GM19035 (cell line): ENCODE measurements around the gene MYO10.
"Not testable (repeated sequence)": the region's sequence is repeated elsewhere in the genome, so short reads cannot be mapped to it uniquely, and the experiment has no call there.

Experiments used
- ATAC-seq: cut with Tn5 transposase; IDR thresholded peaks from one replicate; pipeline ENCODE4 v1.9.1; 2021; ENCODE audit not compliant: unreplicated experiment

Gene MYO10

DNA sequence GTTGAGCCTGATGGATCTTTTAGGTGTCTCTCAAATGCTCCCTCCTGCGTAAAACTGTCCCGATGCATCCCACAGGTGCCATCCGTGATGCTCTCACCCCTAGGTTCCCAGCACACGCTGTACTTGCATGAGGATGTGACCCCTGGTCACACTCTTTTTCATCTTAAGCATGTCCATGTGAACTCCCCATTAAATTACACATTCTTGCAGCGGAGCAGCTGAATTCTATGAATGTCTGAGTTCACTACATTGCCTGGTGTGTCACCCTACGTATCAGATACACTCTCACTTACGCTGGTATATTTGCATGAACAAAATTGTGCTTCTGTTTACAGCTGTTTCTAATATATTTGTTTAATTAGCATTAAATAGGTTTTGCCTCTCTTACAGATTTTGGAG, 214.0 kb downstream of the MYO10 start:
- ATAC-seq = no peak

DNA sequence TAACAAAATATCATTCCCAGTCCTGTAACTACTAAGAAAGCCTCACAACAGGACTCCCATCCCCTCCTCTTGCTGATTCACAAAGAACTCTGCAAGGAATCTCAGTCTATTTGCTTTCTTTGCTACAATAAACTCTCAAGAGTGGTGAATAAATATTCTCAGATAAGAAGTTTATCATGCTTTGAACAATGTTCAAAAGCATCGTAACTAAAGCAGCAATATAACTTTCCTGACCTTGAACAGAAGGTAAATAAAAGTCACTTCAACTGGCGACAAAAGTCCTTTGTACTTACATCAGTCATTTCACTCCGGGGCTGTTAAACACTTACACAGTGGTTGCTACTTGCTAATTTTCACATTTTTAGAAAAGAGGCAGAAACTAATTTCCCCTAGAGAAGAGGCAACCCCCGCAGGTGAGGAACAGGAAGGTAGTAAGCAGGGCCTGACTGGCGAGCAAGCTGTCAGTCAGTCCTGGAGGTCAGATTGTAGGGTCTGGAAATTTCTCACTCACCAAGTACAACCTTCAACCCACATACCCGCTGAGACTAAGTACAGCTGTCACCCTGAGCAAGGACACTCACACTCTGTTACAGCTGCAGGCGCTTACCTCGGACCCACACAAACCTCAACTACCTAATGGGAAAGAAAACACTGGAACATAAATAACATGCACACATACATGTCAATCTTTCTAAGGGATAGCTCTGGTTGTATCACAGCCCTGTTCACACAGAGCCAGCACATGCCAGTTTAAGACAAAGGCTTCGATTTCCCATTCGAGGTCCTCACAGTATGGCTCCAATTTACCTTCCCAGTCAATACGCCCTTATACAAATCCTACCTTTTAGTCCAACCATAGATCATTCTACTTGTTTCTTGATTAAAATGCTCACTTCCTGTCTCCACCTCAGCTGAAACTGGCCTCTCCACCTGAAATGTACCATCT, 214.7 kb downstream of the MYO10 start:
- no peak for ATAC-seq

GRCh38 chr5:16718036-16718435, 218.1 kb downstream of the MYO10 start:
- not testable (repeated sequence) for ATAC-seq

DNA sequence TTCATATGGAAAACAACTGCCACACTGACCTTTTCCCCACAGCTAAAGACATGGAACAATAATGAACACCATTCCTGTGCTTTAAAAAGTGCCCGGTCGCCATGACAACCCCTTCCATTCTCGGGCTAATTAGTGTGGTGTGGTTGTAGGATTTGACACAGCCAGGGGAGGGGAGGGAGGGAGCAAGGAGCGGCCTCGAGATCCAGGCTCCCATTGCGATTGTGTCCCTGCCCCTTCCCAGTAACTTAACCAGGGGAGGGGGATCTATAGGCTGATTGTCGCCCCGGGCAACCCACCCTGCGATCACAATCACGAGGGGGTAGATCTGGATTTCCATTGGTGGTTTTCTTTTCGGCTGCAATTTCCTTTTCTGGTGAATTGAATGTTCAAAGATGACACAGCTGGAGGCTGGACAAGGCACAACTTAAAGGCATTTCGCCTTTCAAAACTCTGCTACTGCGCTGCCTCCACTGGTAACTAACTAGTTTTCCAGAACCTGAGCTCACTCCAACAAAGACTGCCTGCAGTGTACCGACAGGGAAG, 222.6 kb downstream of the MYO10 start:
- no peak for ATAC-seq

DNA sequence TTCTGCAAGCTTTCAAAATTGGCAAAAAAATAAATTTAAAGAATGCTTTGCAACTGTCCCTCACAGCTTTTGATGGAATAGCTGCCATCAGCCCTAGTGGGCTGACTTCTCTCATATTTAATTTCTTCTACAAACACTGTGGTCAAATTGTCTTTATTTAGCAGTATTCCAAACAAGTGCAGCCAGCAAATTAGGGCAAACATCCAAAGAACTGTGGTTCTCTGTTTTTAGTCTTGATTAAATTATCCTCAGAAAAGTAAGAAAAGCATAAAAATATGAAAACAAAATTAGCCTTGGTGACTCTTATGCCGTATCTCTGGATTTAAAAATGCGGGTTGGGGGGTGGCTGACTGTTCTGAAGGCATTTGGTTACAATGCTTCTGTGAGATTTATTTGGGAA, 223.5 kb downstream of the MYO10 start:
- ATAC-seq = no peak

- ATAC-seq = no peak
Observed at GRCh38 chr5:16712178-16712577, 223.9 kb downstream of the MYO10 start.

GRCh38 chr5:16709691-16710433, 226.2 kb downstream of the MYO10 start:
- no peak for ATAC-seq

- no peak for ATAC-seq
Observed at GRCh38 chr5:16707869-16708192, 228.3 kb downstream of the MYO10 start.

DNA sequence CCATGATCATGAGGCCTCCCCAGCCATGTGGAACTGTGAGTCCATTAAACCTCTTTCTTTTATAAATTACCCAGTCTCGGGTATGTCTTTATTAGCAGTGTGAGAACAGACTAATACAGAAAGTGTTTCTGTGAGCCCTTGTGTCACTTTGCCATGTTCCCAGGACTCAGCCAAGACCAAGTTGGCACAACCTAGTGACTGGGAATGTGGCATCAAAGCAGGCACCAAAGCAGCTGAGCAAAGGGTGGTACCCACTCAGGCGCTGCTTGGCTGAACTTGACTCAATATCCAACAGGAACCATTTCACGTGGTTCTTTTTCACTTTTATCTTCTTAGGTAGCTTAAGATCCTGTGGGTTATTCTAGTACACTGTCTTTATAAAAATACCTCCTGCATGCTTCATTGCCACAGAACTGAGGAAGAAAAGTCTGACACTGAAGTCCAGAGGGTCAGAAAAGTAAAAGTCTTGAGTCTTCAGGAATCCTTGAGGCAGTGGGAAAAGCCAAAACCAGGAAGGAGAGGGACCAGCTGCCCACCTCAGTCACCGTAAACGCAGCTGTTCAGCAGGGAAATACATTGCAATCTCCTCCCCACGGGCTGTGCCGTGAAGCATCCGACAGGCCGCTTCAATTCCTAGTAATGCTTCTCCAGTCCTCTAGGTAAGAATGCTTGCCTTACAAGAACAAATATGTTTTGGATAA, 228.8 kb downstream of the MYO10 start:
- ATAC-seq = no peak

DNA sequence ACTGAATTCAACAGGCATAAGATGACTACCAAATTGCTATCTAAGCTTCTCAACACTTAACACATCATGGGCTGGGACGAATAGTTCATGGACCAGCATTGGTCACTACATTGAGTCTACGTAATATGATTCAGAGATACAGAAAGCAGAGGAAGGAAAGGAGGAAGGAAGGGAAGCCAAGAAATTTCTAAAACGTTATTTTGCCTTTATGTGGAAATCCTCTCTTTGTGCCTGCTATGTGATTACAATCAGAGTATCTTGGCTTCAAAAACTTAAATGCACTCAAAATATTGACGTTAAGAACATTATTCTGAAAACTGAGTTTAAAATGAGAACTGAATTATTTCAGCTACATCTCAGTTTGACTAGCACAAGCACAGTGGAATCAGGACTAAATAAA, 231.1 kb downstream of the MYO10 start:
- ATAC-seq = no peak

- no peak for ATAC-seq
Observed at GRCh38 chr5:16702964-16703363, 233.1 kb downstream of the MYO10 start.

DNA sequence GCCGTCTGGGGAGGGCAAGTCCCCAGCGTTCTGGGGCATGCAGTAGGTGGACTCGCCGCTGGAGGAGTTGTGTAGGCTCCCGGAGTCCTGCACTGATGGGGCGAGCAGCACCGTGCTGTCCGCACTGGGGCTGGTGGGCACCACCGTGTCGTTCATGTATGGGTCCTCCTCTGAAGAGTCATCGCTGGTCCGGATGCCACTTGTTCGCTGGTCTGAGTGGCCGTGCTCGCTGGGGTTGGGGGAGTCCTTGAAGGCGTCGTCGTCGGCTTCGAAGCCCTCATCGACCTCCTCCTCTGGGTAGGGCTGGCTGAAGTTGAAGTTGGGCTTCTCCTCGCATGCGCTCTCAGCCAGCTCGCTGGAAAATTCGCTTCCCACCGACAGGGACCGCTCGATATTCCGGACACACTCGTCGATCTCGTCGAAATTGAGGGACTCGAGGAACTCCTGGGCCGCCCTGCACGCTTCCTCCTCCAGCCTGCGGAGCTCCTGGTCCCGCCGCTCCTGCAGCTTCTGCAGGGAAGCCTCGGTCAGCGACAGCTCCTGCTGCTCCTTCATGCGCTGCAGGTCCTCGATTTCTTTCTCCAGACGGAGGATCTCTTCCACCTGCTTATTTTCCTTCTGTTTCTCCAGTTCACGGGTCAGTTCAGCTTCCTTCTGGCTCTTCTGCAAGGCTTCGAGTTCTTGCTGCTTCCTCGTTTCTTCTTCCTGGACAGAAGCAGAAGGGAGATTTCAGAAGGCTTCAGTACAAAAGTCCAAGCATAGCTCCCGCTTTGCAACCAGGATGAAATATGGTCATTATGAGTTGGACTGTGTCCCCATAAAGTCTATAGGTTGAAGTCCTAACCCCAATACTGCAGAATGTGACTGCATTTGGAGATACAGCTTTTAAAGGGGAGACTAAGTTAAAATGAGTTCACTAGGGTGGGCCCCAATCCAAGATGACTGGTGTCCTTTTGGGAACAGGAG, 234.7 kb downstream of the MYO10 start:
- no peak for ATAC-seq

DNA sequence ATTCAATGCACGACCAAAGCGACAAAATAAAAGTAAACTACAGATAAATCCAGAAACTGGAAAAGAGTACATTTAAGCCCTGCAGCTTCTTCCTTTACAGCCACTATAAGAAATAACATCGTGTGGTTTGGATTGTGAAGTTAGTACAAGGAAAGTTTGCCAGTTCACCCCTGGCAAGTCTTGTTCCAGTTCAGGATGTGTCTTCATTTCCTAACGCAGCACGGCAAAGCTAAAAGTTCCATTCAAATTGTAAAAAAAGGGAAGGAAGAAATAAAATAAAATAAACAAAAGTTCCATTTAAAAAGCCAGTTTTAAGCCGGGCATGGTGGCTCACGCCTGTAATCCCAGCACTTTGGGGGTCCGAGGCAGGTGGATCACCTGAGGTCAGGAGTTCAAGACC, 236.0 kb downstream of the MYO10 start:
- ATAC-seq = no peak

DNA sequence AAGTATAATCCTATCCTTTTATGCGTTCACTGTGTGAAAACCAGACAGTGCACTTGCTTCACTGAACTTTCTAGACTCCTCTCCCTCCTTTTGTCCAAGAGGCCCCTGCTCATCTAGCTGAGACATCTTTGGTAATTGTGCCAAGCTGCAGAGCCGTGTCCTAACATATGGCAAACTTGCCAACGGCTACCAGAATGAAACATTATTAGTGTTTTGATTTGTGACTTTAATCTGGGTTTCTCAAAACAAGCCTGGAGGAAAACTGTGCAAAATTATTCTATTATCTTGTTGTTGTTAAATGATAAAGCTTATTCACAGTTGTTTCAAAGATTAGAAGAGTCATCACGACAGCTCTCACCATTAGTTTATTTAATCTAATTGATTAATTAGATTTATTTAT, 240.3 kb downstream of the MYO10 start:
- no peak for ATAC-seq

- no peak for ATAC-seq
Observed at GRCh38 chr5:16693879-16694278, 242.2 kb downstream of the MYO10 start.

- ATAC-seq = no peak
Observed at GRCh38 chr5:16691731-16692130, 244.4 kb downstream of the MYO10 start.

- ATAC-seq = no peak
Observed at GRCh38 chr5:16690243-16690852, 245.7 kb downstream of the MYO10 start.

DNA sequence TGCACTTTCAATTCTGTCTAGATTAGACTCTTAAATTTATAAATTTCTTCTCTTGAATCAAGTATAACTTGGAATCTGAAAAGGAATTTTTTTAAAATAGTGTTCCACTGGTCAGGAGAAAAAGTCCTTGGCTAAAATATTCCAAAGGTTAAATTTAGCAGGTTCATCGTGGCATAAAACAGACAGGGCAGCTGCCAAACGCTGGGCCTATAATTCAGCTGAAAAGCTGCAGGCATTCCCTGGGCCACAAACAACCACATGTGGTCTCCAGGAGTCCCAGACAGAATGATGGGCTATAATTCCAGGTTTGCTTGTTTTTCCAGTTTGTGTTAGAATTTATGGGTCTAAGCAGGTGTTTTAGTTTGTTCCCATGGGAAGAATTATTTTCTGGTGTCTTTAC, 248.2 kb downstream of the MYO10 start:
- ATAC-seq = no peak

- ATAC-seq = no peak
Observed at GRCh38 chr5:16685069-16685468, 251.0 kb downstream of the MYO10 start.

DNA sequence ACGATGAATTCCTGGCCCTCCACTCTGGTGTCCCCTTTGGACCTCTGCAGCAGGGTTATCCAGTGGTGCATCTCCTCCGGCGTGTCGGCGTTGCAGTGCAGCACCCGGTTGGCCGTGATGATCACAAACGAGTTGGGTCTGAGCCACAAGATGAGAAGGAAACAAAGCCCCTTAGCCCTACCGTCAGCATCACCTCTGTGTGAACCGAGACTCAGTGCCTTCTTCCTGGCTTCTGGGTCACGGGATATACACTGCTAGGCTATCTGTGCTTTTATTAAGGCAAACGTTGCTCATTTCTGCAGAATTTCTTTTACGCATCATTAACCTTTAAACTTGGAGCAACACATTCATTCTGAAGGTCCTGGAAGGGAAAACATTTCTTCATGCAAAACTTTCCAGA, 254.2 kb downstream of the MYO10 start:
- no peak for ATAC-seq
